ENCODE data around the gene CHRNB2. TPM values are rescaled to one million over a fixed set of nuclear protein-coding genes. Genes with fewer than 3 reads are reported as not detected.

The CHRNB2 gene
- total and polyA plus RNA-seq, 9 of the 15 experiments (the other 6 are each of a cell fraction or from before 2014, with no cell fraction given): 0.01 TPM; not detected in 8

DNA sequence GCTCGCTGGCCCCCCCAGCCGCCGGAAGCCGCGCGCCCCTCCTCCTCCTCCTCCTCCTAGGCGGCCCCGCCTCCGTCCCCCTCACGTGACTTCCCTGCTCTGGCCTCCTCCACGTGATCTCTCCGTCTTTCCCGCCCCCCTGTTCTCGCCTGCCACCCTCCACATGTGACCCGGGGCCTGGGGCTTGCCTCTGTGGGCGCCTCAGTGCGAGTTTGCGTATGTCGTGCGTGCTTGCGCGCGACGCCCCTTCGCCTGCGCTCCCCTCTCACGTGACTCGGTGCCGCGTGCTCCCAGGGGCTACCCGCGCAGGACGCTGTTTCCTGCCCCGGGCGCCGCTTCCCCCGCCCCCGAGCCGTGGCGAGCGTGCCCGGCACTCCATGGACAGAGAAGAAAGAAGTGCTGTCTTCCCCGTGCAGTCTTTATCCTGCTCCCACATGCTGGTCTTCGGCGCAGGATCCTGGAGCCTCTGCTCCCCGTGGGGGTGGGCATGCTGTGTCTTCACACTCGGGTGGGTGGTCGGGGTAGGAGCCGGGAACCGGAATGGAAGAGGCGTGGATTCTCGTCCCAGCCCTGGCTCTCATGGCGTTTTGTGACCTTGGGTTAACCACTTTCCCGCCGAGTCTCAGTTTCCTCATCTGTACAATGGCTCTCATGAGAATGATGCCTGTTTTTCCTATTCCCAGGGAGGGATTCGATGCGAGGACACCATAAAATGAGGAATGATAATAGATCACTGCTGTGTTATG lies 8.7 kb upstream of the CHRNB2 start (continued):
- TF ChIP-seq ERF (CRISPR knock-in tag; IDR thresholded peaks at IDR 0.05): peak; percentile 29; the same call in 1 of the 2 replicates
- TF ChIP-seq, protein P1, sequence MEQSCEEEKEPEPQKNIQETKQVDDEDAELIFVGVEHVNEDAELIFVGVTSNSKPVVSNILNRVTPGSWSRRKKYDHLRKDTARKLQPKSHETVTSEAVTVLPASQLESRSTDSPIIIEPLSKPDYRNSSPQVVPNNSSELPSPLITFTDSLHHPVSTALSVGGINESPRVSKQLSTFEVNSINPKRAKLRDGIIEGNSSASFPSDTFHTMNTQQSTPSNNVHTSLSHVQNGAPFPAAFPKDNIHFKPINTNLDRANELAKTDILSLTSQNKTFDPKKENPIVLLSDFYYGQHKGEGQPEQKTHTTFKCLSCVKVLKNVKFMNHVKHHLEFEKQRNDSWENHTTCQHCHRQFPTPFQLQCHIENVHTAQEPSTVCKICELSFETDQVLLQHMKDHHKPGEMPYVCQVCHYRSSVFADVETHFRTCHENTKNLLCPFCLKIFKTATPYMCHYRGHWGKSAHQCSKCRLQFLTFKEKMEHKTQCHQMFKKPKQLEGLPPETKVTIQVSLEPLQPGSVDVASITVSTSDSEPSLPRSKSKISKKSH (CRISPR knock-in tag; IDR thresholded peaks at IDR 0.05): no peak
- no peak for TF ChIP-seq RBM39 (optimal IDR thresholded peaks at IDR 0.05; ENCODE audit: low read depth, low read length)
- TF ChIP-seq, protein P2, sequence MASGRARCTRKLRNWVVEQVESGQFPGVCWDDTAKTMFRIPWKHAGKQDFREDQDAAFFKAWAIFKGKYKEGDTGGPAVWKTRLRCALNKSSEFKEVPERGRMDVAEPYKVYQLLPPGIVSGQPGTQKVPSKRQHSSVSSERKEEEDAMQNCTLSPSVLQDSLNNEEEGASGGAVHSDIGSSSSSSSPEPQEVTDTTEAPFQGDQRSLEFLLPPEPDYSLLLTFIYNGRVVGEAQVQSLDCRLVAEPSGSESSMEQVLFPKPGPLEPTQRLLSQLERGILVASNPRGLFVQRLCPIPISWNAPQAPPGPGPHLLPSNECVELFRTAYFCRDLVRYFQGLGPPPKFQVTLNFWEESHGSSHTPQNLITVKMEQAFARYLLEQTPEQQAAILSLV (tag; IDR thresholded peaks at IDR 0.05): 0 out of 2 replicates have a peak, but pooled peaks have one; percentile 21
- peak; percentile 90 for TF ChIP-seq SMARCA5 (IDR thresholded peaks at IDR 0.05)
- peak; percentile 36; the same call in 1 of the 2 replicates for TF ChIP-seq CEBPG (CRISPR knock-in tag; IDR thresholded peaks at IDR 0.05)
- TF ChIP-seq CEBPG (tag; conservative IDR thresholded peaks at IDR 0.05 in 1 of 2, IDR thresholded peaks at IDR 0.05 in 1 of 2): no peak
- no peak for TF ChIP-seq MEIS2 (IDR thresholded peaks at IDR 0.05; ENCODE audit: partially characterized antibody)
- TF ChIP-seq CBFA2T2 (conservative IDR thresholded peaks at IDR 0.05): peak; percentile 99
- TF ChIP-seq HDAC8 (tag; IDR thresholded peaks at IDR 0.05): peak; percentile 85
- TF ChIP-seq NFE2 (IDR thresholded peaks at IDR 0.05; ENCODE audit: low read depth): no peak; the same call in 1 of the 2 replicates
- TF ChIP-seq PTRF (tag; IDR thresholded peaks at IDR 0.05): no peak
- TF ChIP-seq MCM3 (IDR thresholded peaks at IDR 0.05): no peak
- TF ChIP-seq, protein P3, sequence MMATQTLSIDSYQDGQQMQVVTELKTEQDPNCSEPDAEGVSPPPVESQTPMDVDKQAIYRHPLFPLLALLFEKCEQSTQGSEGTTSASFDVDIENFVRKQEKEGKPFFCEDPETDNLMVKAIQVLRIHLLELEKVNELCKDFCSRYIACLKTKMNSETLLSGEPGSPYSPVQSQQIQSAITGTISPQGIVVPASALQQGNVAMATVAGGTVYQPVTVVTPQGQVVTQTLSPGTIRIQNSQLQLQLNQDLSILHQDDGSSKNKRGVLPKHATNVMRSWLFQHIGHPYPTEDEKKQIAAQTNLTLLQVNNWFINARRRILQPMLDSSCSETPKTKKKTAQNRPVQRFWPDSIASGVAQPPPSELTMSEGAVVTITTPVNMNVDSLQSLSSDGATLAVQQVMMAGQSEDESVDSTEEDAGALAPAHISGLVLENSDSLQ (IDR thresholded peaks at IDR 0.05): peak; percentile 64
- TF ChIP-seq ZNF134 (CRISPR knock-in tag; conservative IDR thresholded peaks at IDR 0.05): no peak; the same call in 1 of the 2 replicates
- TF ChIP-seq, protein P4, sequence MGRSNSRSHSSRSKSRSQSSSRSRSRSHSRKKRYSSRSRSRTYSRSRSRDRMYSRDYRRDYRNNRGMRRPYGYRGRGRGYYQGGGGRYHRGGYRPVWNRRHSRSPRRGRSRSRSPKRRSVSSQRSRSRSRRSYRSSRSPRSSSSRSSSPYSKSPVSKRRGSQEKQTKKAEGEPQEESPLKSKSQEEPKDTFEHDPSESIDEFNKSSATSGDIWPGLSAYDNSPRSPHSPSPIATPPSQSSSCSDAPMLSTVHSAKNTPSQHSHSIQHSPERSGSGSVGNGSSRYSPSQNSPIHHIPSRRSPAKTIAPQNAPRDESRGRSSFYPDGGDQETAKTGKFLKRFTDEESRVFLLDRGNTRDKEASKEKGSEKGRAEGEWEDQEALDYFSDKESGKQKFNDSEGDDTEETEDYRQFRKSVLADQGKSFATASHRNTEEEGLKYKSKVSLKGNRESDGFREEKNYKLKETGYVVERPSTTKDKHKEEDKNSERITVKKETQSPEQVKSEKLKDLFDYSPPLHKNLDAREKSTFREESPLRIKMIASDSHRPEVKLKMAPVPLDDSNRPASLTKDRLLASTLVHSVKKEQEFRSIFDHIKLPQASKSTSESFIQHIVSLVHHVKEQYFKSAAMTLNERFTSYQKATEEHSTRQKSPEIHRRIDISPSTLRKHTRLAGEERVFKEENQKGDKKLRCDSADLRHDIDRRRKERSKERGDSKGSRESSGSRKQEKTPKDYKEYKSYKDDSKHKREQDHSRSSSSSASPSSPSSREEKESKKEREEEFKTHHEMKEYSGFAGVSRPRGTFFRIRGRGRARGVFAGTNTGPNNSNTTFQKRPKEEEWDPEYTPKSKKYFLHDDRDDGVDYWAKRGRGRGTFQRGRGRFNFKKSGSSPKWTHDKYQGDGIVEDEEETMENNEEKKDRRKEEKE (IDR thresholded peaks at IDR 0.05; ENCODE audit: borderline replicate concordance in 1 of 2, control insufficient read depth in 1 of 2, low read depth in 2 of 2, low read length in 1 of 2): 0 out of 4 replicates have a peak, but pooled peaks of 1 of the 2 experiments have one; percentile 43
- no peak for TF ChIP-seq ZFP1 (CRISPR knock-in tag; IDR thresholded peaks at IDR 0.05)
- TF ChIP-seq, protein P5, sequence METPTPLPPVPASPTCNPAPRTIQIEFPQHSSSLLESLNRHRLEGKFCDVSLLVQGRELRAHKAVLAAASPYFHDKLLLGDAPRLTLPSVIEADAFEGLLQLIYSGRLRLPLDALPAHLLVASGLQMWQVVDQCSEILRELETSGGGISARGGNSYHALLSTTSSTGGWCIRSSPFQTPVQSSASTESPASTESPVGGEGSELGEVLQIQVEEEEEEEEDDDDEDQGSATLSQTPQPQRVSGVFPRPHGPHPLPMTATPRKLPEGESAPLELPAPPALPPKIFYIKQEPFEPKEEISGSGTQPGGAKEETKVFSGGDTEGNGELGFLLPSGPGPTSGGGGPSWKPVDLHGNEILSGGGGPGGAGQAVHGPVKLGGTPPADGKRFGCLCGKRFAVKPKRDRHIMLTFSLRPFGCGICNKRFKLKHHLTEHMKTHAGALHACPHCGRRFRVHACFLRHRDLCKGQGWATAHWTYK (CRISPR knock-in tag; IDR thresholded peaks at IDR 0.05): peak; percentile 70; the same call in 1 of the 2 replicates
